ENCODE measurements around the gene PAGE4.

DNA sequence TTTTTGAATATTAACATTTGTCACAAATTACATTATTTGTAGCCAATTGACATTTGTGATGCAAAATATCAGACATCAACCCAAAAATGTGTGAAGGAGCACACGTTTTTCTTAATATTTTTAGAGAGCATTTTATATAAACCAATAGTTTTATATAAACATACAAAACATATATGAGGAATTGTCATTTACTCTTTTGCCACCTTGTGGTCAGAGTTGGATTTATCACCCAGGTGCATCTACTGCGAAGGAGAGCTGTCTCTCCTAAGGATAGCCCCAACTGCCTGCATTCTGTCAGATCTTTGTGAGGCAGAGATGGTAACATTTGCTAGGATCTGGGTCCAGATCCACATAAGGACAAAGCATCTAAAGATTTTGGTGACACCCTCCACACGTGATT, 47.6 kb downstream of the PAGE4 start:
- TF ChIP-seq, protein P1, sequence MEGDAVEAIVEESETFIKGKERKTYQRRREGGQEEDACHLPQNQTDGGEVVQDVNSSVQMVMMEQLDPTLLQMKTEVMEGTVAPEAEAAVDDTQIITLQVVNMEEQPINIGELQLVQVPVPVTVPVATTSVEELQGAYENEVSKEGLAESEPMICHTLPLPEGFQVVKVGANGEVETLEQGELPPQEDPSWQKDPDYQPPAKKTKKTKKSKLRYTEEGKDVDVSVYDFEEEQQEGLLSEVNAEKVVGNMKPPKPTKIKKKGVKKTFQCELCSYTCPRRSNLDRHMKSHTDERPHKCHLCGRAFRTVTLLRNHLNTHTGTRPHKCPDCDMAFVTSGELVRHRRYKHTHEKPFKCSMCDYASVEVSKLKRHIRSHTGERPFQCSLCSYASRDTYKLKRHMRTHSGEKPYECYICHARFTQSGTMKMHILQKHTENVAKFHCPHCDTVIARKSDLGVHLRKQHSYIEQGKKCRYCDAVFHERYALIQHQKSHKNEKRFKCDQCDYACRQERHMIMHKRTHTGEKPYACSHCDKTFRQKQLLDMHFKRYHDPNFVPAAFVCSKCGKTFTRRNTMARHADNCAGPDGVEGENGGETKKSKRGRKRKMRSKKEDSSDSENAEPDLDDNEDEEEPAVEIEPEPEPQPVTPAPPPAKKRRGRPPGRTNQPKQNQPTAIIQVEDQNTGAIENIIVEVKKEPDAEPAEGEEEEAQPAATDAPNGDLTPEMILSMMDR (IDR thresholded peaks at IDR 0.05): peak; percentile 64
- TF ChIP-seq NRF1 (IDR thresholded peaks at IDR 0.05; ENCODE audit: low read depth, low read length) (no peak), JUND (IDR thresholded peaks at IDR 0.05) (no peak), POLR2AphosphoS5 (IDR thresholded peaks at IDR 0.05; ENCODE audit: low read depth, low read length) (no peak)

Data from SK-N-SH (cell line).